ENCODE results near the gene MAD1L1.

The MAD1L1 gene

DNA sequence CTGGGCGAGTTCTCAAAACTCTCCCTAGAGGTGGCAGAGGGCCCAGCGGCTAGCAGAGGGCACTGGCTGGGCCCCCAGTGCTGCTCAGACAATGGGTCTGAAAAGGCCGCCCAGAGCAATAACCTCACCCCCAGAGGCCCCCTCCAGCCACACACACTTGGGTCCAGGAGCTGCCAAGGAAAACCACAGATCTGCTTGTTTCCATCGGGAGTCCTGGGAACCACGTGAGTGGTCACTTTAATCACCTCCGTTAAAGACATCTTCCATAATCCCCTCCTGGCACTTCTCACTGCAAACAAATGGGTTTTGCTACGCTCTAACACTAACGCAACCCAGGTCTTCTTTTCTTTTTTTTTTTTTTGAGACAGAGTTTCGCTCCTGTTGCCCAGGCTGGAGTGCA lies 39.3 kb upstream of the MAD1L1 start:
- no peak overlapping the region for H3K27ac ChIP-seq (ENCODE audit: extremely low read depth, low read depth, low read length)
- H3K4me3 ChIP-seq (ENCODE audit: low read depth, low read length): no peak overlapping the region
- ChIA-PET CTCF (interaction anchor here (1.0 kb wide), 1 partner anchor 11 kb away, joined by 3 read pairs; no protein-coding TSS in a partner anchor), POLR2A (no interaction called here)
- no peaks in the 10 kb centered on the region for H3K9me3 ChIP-seq (ENCODE audit: control insufficient read depth, insufficient read depth, low read depth, low read length)
- TF ChIP-seq ZNF48 (tag by site-specific recombination; IDR thresholded peaks at IDR 0.05) (no peak), KLF16 (tag by site-specific recombination; IDR thresholded peaks at IDR 0.05) (no peak), ZBTB8A (tag by site-specific recombination; IDR thresholded peaks at IDR 0.05) (no peak), ZNF544 (tag by site-specific recombination; IDR thresholded peaks at IDR 0.05) (no peak), WT1 (tag by site-specific recombination; IDR thresholded peaks at IDR 0.05) (no peak), HOXD13 (CRISPR knock-in tag; IDR thresholded peaks at IDR 0.05; ENCODE audit: borderline replicate concordance) (no peak)
- H3K4me1 ChIP-seq (ENCODE audit: control insufficient read depth, insufficient read depth, low read length): no peaks in the 10 kb centered on the region
- peaks cover 0 to 4% of the 10 kb centered on the region in 2 experiments; a peak in 1 of 3 replicates for H3K36me3 ChIP-seq (ENCODE audit: control insufficient read depth in 2 of 2, insufficient read depth in 1 of 2, low read length in 2 of 2)

DNA sequence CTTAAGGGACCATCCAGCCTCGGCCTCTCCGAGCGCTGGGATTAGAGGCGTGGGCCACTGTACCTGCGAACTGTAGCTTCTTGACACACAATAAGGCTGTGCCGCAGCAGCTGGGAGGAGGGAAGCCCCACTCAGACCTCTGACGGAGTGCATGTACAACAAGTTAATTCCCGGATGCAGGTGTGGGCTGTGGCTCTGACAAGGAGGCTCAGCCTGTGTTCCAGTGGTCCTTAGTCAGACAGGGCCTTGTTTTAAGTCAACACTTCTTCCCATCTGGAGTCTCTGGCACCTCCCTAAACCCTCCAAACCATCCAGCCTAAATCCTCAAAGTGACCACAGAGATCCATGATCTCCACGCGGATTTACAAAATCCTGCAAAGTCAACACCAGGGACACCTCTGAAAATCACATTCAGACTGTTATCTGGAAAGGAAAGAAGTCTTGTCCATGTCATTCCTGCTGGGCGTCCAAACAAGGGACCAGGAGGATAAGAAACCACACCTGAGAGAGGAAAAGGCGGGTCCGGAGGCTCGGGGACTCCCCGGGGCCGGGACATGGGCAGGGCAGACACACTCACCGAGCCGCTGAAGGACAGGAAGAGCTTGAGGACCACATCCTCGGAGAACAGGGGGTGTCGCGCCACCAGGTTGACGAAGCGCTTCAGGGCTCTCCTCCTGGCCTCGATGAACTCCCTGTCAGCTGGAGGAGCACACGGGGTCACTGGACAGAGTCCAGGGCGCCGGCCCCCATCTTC lies 38.7 kb upstream of the MAD1L1 start:
- peaks cover 0 to 4% of the 10 kb centered on the region in 2 experiments; a peak in 1 of 3 replicates for H3K36me3 ChIP-seq (ENCODE audit: control insufficient read depth in 2 of 2, insufficient read depth in 1 of 2, low read length in 2 of 2)
- CTCF ChIA-PET: interaction anchor here (1.0 kb wide), 1 partner anchor 10 kb away, joined by 3 read pairs; no protein-coding TSS in a partner anchor
- TF ChIP-seq ZIC2 (tag by site-specific recombination; IDR thresholded peaks at IDR 0.05): no peak
- TF ChIP-seq ZNF677 (tag by site-specific recombination; IDR thresholded peaks at IDR 0.05): no peak
- no peak for TF ChIP-seq RBAK (tag by site-specific recombination; IDR thresholded peaks at IDR 0.05)
- no peak for TF ChIP-seq ZNF174 (tag by site-specific recombination; IDR thresholded peaks at IDR 0.05)
- no peak for TF ChIP-seq ZNF311 (tag by site-specific recombination; IDR thresholded peaks at IDR 0.05; ENCODE audit: borderline replicate concordance)
- no peak for TF ChIP-seq ZNF514 (tag by site-specific recombination; IDR thresholded peaks at IDR 0.05)
- TF ChIP-seq, protein P1, sequence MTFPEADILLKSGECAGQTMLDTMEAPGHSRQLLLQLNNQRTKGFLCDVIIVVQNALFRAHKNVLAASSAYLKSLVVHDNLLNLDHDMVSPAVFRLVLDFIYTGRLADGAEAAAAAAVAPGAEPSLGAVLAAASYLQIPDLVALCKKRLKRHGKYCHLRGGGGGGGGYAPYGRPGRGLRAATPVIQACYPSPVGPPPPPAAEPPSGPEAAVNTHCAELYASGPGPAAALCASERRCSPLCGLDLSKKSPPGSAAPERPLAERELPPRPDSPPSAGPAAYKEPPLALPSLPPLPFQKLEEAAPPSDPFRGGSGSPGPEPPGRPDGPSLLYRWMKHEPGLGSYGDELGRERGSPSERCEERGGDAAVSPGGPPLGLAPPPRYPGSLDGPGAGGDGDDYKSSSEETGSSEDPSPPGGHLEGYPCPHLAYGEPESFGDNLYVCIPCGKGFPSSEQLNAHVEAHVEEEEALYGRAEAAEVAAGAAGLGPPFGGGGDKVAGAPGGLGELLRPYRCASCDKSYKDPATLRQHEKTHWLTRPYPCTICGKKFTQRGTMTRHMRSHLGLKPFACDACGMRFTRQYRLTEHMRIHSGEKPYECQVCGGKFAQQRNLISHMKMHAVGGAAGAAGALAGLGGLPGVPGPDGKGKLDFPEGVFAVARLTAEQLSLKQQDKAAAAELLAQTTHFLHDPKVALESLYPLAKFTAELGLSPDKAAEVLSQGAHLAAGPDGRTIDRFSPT (tag by site-specific recombination; IDR thresholded peaks at IDR 0.05): no peak
- no peak for TF ChIP-seq GFI1B (tag by site-specific recombination; IDR thresholded peaks at IDR 0.05)
- no peak for TF ChIP-seq ZNF169 (tag by site-specific recombination; IDR thresholded peaks at IDR 0.05)
- no peak for TF ChIP-seq SCRT2 (tag by site-specific recombination; IDR thresholded peaks at IDR 0.05)
- no peak for TF ChIP-seq YY1 (tag by site-specific recombination; IDR thresholded peaks at IDR 0.05)
- TF ChIP-seq ZNF501 (tag by site-specific recombination; IDR thresholded peaks at IDR 0.05): no peak
- H3K9me3 ChIP-seq (ENCODE audit: control insufficient read depth, insufficient read depth, low read depth, low read length): no peaks in the 10 kb centered on the region
- no peaks in the 10 kb centered on the region for H3K4me1 ChIP-seq (ENCODE audit: control insufficient read depth, insufficient read depth, low read length)
- no peak overlapping the region for H3K4me3 ChIP-seq (ENCODE audit: low read depth, low read length)
- POLR2A ChIA-PET: no interaction called here
- H3K27ac ChIP-seq (ENCODE audit: extremely low read depth, low read depth, low read length): no peak overlapping the region

DNA sequence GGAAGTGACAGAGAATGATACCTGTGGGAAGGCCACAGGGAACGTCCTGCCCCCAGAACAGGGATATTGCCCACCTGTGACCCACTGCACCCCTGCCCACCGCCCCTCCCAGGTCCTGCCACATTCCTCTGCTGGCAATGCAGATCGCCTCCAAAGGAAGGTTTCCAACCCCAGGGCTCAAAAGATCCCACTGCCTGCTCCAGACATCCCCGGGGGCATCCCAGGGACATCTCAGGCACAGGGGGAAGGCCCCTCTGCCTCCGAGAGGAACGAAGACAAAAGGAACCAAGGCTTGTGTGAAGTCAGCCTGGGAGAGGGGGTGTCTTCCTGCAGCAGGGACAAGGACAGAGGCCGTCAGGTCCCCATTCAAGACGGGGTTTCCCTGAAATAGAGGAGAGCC lies 37.8 kb upstream of the MAD1L1 start:
- Histone ChIP-seq H3K36me3 (ENCODE audit: control insufficient read depth in 2 of 2, insufficient read depth in 1 of 2, low read length in 2 of 2) (peaks cover 0 to 4% of the 10 kb centered on the region in 2 experiments; a peak in 1 of 3 replicates), H3K4me3 (ENCODE audit: low read depth, low read length) (no peak overlapping the region), H3K4me1 (ENCODE audit: control insufficient read depth, insufficient read depth, low read length) (no peaks in the 10 kb centered on the region), H3K27ac (ENCODE audit: extremely low read depth, low read depth, low read length) (no peak overlapping the region), H3K9me3 (ENCODE audit: control insufficient read depth, insufficient read depth, low read depth, low read length) (no peaks in the 10 kb centered on the region)
- CTCF ChIA-PET: no interaction called here
- TF ChIP-seq, protein P2, sequence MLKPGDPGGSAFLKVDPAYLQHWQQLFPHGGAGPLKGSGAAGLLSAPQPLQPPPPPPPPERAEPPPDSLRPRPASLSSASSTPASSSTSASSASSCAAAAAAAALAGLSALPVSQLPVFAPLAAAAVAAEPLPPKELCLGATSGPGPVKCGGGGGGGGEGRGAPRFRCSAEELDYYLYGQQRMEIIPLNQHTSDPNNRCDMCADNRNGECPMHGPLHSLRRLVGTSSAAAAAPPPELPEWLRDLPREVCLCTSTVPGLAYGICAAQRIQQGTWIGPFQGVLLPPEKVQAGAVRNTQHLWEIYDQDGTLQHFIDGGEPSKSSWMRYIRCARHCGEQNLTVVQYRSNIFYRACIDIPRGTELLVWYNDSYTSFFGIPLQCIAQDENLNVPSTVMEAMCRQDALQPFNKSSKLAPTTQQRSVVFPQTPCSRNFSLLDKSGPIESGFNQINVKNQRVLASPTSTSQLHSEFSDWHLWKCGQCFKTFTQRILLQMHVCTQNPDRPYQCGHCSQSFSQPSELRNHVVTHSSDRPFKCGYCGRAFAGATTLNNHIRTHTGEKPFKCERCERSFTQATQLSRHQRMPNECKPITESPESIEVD (tag by site-specific recombination; IDR thresholded peaks at IDR 0.05): no peak
- TF ChIP-seq KLF8 (tag by site-specific recombination; IDR thresholded peaks at IDR 0.05): no peak
- TF ChIP-seq, protein P3, sequence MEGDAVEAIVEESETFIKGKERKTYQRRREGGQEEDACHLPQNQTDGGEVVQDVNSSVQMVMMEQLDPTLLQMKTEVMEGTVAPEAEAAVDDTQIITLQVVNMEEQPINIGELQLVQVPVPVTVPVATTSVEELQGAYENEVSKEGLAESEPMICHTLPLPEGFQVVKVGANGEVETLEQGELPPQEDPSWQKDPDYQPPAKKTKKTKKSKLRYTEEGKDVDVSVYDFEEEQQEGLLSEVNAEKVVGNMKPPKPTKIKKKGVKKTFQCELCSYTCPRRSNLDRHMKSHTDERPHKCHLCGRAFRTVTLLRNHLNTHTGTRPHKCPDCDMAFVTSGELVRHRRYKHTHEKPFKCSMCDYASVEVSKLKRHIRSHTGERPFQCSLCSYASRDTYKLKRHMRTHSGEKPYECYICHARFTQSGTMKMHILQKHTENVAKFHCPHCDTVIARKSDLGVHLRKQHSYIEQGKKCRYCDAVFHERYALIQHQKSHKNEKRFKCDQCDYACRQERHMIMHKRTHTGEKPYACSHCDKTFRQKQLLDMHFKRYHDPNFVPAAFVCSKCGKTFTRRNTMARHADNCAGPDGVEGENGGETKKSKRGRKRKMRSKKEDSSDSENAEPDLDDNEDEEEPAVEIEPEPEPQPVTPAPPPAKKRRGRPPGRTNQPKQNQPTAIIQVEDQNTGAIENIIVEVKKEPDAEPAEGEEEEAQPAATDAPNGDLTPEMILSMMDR (tag by site-specific recombination; IDR thresholded peaks at IDR 0.05): no peak
- TF ChIP-seq ZNF561 (tag by site-specific recombination; IDR thresholded peaks at IDR 0.05; ENCODE audit: borderline replicate concordance): no peak
- TF ChIP-seq, protein P4, sequence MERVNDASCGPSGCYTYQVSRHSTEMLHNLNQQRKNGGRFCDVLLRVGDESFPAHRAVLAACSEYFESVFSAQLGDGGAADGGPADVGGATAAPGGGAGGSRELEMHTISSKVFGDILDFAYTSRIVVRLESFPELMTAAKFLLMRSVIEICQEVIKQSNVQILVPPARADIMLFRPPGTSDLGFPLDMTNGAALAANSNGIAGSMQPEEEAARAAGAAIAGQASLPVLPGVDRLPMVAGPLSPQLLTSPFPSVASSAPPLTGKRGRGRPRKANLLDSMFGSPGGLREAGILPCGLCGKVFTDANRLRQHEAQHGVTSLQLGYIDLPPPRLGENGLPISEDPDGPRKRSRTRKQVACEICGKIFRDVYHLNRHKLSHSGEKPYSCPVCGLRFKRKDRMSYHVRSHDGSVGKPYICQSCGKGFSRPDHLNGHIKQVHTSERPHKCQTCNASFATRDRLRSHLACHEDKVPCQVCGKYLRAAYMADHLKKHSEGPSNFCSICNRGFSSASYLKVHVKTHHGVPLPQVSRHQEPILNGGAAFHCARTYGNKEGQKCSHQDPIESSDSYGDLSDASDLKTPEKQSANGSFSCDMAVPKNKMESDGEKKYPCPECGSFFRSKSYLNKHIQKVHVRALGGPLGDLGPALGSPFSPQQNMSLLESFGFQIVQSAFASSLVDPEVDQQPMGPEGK (tag by site-specific recombination; IDR thresholded peaks at IDR 0.05): no peak
- no peak for TF ChIP-seq ZFP37 (tag by site-specific recombination; IDR thresholded peaks at IDR 0.05)
- no peak for TF ChIP-seq ZEB2 (tag by site-specific recombination; IDR thresholded peaks at IDR 0.05)
- TF ChIP-seq ZNF223 (tag by site-specific recombination; IDR thresholded peaks at IDR 0.05): no peak
- POLR2A ChIA-PET: interaction anchor here (0.6 to 1.0 kb wide), 2 partner anchors 10 to 95 kb away, joined by 3 read pairs; no protein-coding TSS in a partner anchor

Data from HEK293 (cell line).